Measurements from ENCODE around the gene GRB10.

Gene GRB10

GRCh38 chr7:50650057-50650664 lies 132.5 kb downstream of the GRB10 start:
- H3K4me3 Mint-ChIP-seq, result no peak overlapping the region
- no peaks in the 10 kb centered on the region for H3K9me3 Mint-ChIP-seq
- H3K36me3 Mint-ChIP-seq, result peaks cover 1% of the 10 kb centered on the region
- no peaks in the 10 kb centered on the region for H3K4me1 Mint-ChIP-seq
- no peak overlapping the region for H3K27ac Mint-ChIP-seq
- H3K27me3 Mint-ChIP-seq, result no peaks in the 10 kb centered on the region

GRCh38 chr7:50649259-50649885 lies 133.3 kb downstream of the GRB10 start:
- no peaks in the 10 kb centered on the region for H3K9me3 Mint-ChIP-seq
- H3K27me3 Mint-ChIP-seq, result no peaks in the 10 kb centered on the region
- H3K4me3 Mint-ChIP-seq, result no peak overlapping the region
- H3K27ac Mint-ChIP-seq, result no peak overlapping the region
- H3K36me3 Mint-ChIP-seq, result peaks cover 1% of the 10 kb centered on the region
- no peaks in the 10 kb centered on the region for H3K4me1 Mint-ChIP-seq

GRCh38 chr7:50648570-50649169 lies 134.0 kb downstream of the GRB10 start:
- H3K27ac Mint-ChIP-seq, result no peak overlapping the region
- no peaks in the 10 kb centered on the region for H3K27me3 Mint-ChIP-seq
- no peak overlapping the region for H3K4me3 Mint-ChIP-seq
- H3K4me1 Mint-ChIP-seq, result no peaks in the 10 kb centered on the region
- no peaks in the 10 kb centered on the region for H3K9me3 Mint-ChIP-seq
- peaks cover 1% of the 10 kb centered on the region for H3K36me3 Mint-ChIP-seq

GRCh38 chr7:50648076-50648475 lies 134.6 kb downstream of the GRB10 start:
- Mint-ChIP-seq H3K27me3 (no peaks in the 10 kb centered on the region), H3K4me3 (no peak overlapping the region), H3K9me3 (no peaks in the 10 kb centered on the region), H3K4me1 (no peaks in the 10 kb centered on the region), H3K27ac (no peak overlapping the region), H3K36me3 (peaks cover 1% of the 10 kb centered on the region)

GRCh38 chr7:50647286-50647980 lies 135.3 kb downstream of the GRB10 start:
- peaks cover 1% of the 10 kb centered on the region for H3K36me3 Mint-ChIP-seq
- H3K4me1 Mint-ChIP-seq, result no peaks in the 10 kb centered on the region
- H3K4me3 Mint-ChIP-seq, result no peak overlapping the region
- H3K27me3 Mint-ChIP-seq, result no peaks in the 10 kb centered on the region
- H3K27ac Mint-ChIP-seq, result no peak overlapping the region
- no peaks in the 10 kb centered on the region for H3K9me3 Mint-ChIP-seq

- H3K4me3 Mint-ChIP-seq, result no peak overlapping the region
- no peaks in the 10 kb centered on the region for H3K4me1 Mint-ChIP-seq
- no peaks in the 10 kb centered on the region for H3K27me3 Mint-ChIP-seq
- no peak overlapping the region for H3K27ac Mint-ChIP-seq
- peaks cover 1% of the 10 kb centered on the region for H3K36me3 Mint-ChIP-seq
- H3K9me3 Mint-ChIP-seq, result no peaks in the 10 kb centered on the region
Measured at GRCh38 chr7:50646069-50646468, 136.6 kb downstream of the GRB10 start.

- H3K9me3 Mint-ChIP-seq, result no peaks in the 10 kb centered on the region
- no peak overlapping the region for H3K27ac Mint-ChIP-seq
Measured at GRCh38 chr7:50645186-50645585, 137.5 kb downstream of the GRB10 start.

GRCh38 chr7:50644586-50644985 lies 138.1 kb downstream of the GRB10 start:
- H3K9me3 Mint-ChIP-seq, result no peaks in the 10 kb centered on the region
- no peaks in the 10 kb centered on the region for H3K27me3 Mint-ChIP-seq
- peaks cover 1% of the 10 kb centered on the region for H3K36me3 Mint-ChIP-seq
- no peak overlapping the region for H3K4me3 Mint-ChIP-seq
- H3K27ac Mint-ChIP-seq, result no peak overlapping the region
- no peaks in the 10 kb centered on the region for H3K4me1 Mint-ChIP-seq

More at GRCh38 chr7:50645186-50645585, 137.5 kb downstream of the GRB10 start:
- peaks cover 1% of the 10 kb centered on the region for H3K36me3 Mint-ChIP-seq
- no peak overlapping the region for H3K4me3 Mint-ChIP-seq
- H3K4me1 Mint-ChIP-seq, result no peaks in the 10 kb centered on the region
- H3K27me3 Mint-ChIP-seq, result no peaks in the 10 kb centered on the region

GRCh38 chr7:50644114-50644513 lies 138.6 kb downstream of the GRB10 start:
- Mint-ChIP-seq H3K4me3 (no peak overlapping the region), H3K4me1 (no peaks in the 10 kb centered on the region), H3K27me3 (no peaks in the 10 kb centered on the region), H3K36me3 (peaks cover 1% of the 10 kb centered on the region), H3K27ac (no peak overlapping the region), H3K9me3 (no peaks in the 10 kb centered on the region)

GRCh38 chr7:50641442-50642405 lies 141.0 kb downstream of the GRB10 start:
- Mint-ChIP-seq H3K4me3 (no peak overlapping the region), H3K36me3 (peaks cover 3% of the 10 kb centered on the region), H3K9me3 (peaks cover 11% of the 10 kb centered on the region), H3K27ac (no peak overlapping the region), H3K27me3 (peaks cover 2% of the 10 kb centered on the region), H3K4me1 (no peaks in the 10 kb centered on the region)

GRCh38 chr7:50640779-50641178 lies 141.9 kb downstream of the GRB10 start:
- H3K27ac Mint-ChIP-seq, result no peak overlapping the region
- peaks cover 11% of the 10 kb centered on the region for H3K9me3 Mint-ChIP-seq
- H3K27me3 Mint-ChIP-seq, result peaks cover 2% of the 10 kb centered on the region
- no peak overlapping the region for H3K4me3 Mint-ChIP-seq
- H3K4me1 Mint-ChIP-seq, result no peaks in the 10 kb centered on the region
- peaks cover 3% of the 10 kb centered on the region for H3K36me3 Mint-ChIP-seq

GRCh38 chr7:50640256-50640655 lies 142.4 kb downstream of the GRB10 start:
- H3K4me1 Mint-ChIP-seq, result no peaks in the 10 kb centered on the region
- no peak overlapping the region for H3K27ac Mint-ChIP-seq
- H3K36me3 Mint-ChIP-seq, result peaks cover 3% of the 10 kb centered on the region
- H3K27me3 Mint-ChIP-seq, result peaks cover 2% of the 10 kb centered on the region
- H3K4me3 Mint-ChIP-seq, result no peak overlapping the region
- H3K9me3 Mint-ChIP-seq, result peaks cover 11% of the 10 kb centered on the region

- no peak overlapping the region for H3K4me3 Mint-ChIP-seq
- no peaks in the 10 kb centered on the region for H3K4me1 Mint-ChIP-seq
- H3K27ac Mint-ChIP-seq, result no peak overlapping the region
- peaks cover 5% of the 10 kb centered on the region for H3K27me3 Mint-ChIP-seq
- H3K9me3 Mint-ChIP-seq, result peaks cover 11% of the 10 kb centered on the region
- H3K36me3 Mint-ChIP-seq, result peaks cover 3% of the 10 kb centered on the region
Measured at GRCh38 chr7:50637725-50638643, 144.7 kb downstream of the GRB10 start.

- Mint-ChIP-seq H3K27me3 (peaks cover 5% of the 10 kb centered on the region), H3K4me3 (no peak overlapping the region), H3K36me3 (peaks cover 3% of the 10 kb centered on the region), H3K9me3 (peaks cover 11% of the 10 kb centered on the region), H3K4me1 (no peaks in the 10 kb centered on the region), H3K27ac (no peak overlapping the region)
Measured at GRCh38 chr7:50634378-50634777, 148.3 kb downstream of the GRB10 start.

All from activated naive CD4-positive, alpha-beta T cell treated with anti-CD3 and anti-CD28 coated beads, Interleukin-2, amount 50 U/mL, for 24 hours (primary cell).